UCSD-AML1 (cell line): Measurements from ENCODE around the gene SMG5.
A peak's percentile ranks its signal among the peaks of the same experiment; 100 is the strongest.
"Not testable (repeated sequence)": the region's sequence is repeated elsewhere in the genome, so short reads cannot be mapped to it uniquely, and the experiment has no call there.

ENCODE experiments used
- DNase-seq: peaks from one replicate; lab custom pipeline; 2025; ENCODE audit not compliant: unreplicated experiment; lab: John Stamatoyannopoulos, UW

SMG5 gene, protein sequence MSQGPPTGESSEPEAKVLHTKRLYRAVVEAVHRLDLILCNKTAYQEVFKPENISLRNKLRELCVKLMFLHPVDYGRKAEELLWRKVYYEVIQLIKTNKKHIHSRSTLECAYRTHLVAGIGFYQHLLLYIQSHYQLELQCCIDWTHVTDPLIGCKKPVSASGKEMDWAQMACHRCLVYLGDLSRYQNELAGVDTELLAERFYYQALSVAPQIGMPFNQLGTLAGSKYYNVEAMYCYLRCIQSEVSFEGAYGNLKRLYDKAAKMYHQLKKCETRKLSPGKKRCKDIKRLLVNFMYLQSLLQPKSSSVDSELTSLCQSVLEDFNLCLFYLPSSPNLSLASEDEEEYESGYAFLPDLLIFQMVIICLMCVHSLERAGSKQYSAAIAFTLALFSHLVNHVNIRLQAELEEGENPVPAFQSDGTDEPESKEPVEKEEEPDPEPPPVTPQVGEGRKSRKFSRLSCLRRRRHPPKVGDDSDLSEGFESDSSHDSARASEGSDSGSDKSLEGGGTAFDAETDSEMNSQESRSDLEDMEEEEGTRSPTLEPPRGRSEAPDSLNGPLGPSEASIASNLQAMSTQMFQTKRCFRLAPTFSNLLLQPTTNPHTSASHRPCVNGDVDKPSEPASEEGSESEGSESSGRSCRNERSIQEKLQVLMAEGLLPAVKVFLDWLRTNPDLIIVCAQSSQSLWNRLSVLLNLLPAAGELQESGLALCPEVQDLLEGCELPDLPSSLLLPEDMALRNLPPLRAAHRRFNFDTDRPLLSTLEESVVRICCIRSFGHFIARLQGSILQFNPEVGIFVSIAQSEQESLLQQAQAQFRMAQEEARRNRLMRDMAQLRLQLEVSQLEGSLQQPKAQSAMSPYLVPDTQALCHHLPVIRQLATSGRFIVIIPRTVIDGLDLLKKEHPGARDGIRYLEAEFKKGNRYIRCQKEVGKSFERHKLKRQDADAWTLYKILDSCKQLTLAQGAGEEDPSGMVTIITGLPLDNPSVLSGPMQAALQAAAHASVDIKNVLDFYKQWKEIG

DNA sequence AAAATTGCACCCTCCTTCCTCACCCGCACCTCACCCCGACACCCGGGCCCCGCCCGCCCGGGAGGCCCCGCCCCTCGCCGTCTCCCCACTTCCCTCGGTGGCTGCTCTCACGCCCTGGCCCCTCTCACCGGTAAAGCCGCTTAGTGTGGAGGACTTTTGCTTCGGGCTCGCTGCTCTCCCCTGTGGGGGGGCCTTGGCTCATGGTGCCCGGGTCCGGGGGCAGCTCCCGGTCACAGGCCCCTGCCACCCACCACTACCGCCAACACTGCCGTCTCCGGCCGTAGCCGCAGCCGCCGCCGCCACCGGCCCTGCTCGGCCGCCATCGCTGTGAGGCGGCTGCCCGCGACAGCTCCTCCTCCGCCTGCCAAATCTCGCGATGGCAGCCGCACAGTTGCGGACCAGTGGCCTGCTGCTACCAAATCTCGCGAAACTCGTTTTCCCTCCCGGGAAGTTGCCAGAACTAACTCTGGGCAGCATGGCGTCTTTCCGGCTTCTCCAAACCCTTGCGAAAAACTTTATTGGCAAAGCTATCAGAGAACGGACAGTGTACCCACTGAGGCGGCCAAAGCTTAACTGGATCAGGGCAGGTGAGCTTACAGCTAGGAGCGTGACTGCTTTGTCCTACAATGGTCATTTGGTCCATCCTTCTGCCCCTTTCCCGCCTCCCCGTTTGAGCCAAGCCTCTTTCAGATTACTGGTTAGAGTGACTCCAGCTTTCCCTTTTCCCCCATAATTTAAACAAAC, at the start of gene SMG5:
SMG5 (minus strand) TSS at position 347 of the 744 bp plus-strand sequence; CDS start at position 202, 145 bp downstream.
- DNase-seq: peak; percentile 94

DNA sequence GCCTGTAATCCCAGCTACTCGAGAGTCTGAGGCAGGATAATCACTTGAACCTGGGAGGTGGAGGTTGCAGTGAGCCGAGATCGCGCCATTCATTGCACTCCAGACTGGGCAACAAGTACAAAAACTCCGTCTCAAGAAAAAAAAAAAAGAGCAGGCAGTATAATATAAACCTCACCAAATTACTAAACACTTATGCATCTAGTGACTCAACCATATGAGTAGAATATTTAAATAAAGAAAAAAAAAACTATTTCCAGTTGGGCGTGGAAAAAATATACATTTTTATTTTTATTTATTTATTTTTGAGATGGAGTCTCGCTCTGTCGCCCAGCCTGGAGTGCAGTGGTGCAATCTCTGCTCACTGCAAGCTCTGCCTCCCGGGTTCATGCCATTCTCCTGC, 40.6 kb upstream of the SMG5 start:
- DNase-seq: not testable (repeated sequence)

DNA sequence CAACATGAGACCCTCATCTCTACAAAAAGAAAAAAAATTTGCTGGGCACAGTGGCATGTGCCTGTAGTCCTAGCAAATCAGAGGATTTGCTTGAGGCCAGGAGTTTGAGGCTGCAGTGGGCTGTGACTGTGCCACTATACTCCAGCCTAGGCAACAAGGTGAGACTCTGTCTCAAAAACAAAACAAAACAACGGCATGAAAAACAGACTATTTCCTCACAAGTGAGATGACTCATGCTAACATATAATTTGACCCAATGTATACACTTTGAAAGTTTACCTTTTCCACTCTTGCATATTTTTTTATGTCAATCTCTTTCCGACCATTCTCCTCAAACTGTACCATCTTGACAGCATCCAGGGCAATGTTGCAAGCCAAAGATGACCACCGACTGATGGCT, 37.9 kb upstream of the SMG5 start:
- no peak for DNase-seq

DNA sequence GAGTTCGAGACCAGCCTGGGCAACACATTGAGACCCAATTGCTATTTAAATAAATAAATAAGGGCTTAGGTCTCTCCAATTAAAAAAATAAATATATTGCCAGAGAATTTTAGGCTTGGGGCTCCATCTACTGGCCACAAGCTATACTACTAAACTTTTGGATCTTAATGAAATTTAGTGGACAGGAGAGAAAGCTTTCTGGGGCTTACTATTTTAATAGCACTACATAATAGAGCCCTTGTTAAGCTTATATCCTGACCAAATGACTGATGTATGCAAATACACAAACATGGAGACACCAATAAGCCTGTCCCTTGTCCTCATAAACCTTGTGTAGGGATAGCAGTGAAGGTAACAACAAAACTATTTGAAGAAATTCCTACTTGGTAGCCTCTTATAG, 37.0 kb upstream of the SMG5 start:
- DNase-seq: no peak

DNA sequence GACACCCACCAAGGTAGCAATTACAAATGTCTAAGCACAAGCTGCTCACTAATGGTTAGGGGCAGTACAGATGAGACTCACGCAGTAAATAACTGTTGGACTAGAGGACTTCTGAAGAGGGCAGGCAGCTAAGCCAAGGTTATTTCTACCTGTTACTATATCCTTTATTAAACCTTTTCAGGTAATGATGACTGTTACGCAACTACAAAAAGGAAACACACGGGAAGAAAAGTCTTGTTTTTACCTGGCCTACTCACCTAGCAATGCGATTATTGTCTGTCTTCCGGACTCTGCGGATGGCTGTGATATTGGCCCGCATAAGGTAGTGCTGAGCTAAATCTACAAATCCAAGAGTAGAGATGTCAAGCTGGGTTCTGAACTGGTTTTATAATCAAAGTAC, 34.3 kb upstream of the SMG5 start:
- DNase-seq: no peak

DNA sequence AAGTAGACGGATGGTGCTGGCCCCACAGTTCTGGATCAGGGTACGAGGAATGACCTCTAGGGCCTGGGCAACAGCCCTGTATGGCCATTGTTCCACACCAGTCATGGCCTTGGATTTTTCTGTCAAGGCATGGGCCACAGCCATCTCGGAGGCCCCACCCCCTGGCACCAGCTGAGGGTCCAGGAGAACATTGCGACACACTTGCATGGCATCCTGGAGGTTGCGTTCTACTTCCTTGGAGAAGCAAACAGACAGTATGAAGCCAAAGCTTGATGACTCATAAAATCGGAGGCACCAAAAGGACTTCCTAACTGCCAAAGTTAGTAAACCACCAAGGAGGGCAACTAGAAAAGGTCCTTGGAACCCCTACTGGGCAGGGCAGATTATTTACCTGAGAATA, 28.3 kb upstream of the SMG5 start:
- no peak for DNase-seq

DNA sequence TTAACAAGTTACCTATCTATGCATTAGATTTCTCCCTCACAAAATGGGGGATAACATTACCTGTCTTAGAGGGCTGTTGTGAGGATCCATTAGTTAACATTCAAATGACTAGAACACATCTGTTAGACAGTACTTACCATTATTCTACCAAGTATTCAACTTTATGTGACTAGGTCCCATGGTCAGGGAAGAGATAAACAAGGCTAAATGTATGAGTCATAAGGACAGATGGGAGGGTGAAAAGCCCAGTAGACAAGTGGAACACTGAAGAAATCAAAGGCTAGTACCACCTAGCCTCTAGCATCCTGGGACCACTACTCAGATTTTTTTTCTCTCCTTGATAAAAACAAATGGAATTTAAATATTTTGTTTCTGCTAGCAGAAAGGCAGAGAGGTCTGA, 25.5 kb upstream of the SMG5 start:
- no peak for DNase-seq

DNA sequence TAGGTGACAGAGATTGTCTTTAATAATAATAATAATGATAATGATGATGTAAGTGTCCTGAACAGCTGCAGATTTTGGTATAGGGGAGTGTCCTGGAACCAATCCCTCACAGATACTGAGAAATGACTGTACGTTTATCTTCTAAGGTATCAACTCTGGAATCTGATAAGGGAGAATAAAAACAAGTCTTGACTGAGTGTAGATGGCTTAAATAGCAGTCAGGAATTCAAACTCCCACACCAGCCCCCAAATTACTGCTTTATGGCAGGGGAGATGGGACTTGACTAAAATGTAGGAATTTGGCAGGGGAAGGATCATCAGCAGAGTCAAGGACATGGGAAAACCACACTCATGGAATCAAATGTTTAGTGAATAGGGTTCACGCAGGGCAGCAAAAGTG, 22.6 kb upstream of the SMG5 start:
- no peak for DNase-seq

DNA sequence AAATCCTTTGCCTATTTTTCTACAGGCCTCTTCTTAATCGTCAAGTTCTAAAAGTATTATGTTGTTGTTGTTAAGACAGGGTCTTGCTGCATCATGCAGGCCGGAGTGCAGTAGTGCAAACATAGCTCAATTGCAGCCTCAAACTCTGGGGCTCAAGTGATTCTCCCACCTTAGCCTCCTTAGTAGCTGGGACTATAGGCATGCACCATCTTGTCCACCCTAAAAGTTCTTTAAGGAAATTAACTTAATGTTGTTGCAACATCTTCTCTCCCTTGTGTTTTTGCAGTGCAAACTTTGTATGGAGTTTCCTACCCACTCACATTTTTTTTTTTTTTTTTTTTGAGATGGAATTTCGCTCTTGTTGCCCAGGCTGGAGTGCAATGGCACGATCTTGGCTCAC, 20.6 kb upstream of the SMG5 start:
- DNase-seq: no peak

DNA sequence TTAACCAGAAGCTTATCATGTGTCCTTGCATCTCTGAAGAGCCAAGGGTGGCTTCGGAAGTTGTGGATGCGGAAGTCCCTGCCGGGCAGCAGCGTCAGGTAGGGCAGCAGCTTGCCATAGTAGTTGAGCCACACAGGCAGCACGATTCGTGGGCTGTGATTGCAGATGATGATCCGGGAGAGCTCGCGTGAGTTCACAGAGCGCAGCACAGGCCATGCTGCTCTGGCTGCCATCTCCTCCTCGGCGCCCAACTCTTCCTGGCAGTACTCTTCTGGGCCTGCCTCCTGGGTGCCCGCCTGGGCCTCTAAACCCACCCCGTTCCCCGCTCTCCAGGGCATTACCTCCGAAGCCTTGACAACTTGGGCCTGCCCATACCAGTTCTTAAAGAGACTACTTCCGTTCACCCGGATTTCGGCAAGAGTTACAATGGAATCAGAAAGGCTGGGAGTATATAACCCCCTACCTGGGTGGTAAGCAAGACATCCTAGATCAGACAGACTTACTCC, 16.3 kb upstream of the SMG5 start, which contains the start of gene VHLL:
VHLL (minus strand) TSS at position 456 of the 506 bp plus-strand sequence; CDS start at position 338, 118 bp downstream.
- no peak for DNase-seq

DNA sequence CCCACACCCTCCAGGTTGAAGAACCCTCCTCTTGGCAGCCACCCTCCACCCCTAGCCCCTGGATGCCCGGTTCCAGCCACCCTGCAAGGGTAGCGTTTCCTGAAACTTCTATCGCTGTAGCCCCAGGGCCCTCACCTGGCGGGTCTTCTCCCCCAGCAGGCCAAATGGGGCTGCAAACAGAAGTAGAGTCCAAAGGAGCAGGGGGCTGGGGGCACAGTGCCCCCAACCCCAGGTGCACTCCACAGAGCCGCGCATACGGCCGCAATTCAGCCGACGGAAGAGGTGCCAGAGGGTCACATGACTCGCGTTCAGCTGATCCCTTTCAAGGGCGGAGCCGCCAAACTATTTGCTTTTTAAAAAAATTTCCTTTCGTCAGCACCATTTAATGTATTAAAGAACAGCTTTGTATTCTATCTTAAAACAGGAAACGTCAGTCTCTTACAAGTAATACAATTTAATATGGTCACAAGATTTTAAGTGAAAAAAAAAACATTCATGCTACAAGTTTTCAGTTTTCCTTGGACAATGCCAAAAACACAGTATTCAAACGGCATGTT, 12.8 kb upstream of the SMG5 start, which contains the start of gene GLMP:
GLMP (minus strand) TSS at position 289 of the 557 bp plus-strand sequence; CDS start at position 255, 34 bp downstream.
- peak; percentile 46 for DNase-seq

DNA sequence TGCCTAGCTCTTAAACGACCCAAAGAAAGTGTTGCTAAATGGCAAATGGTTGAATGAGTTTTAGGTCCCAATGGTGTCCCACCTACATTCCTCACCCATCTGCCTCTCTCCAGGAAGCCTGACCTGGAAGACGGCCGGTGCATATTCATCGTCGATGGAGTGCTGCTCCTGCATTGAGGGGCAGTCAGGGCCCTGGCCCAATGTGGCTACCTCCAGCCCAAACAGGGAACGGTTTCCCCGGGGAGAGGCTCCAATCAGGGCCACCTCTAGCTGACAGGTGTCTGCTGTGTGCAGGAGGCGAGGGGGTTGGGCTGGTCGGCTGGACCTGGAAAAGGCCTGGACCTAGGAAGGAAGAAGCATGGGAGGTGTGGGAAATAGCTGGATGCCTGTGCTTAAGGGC, 11.3 kb upstream of the SMG5 start:
- no peak for DNase-seq

DNA sequence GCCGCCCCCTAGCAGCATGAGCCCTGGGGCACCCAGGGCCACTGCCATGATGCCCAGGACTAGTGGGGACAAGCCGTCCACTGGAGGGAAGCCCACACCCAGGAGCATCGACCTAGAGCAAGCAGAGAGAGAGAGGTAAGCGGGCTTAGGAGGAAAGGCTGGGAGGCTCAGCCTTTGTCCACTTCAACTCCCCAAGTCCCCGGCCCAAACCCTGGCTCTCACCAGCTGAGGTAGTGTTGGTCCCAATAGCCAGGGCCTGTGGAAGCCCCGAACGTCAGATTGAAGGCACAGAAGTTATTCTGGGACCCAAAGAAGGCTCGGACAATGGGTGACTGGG, 10.4 kb upstream of the SMG5 start:
- no peak for DNase-seq

DNA sequence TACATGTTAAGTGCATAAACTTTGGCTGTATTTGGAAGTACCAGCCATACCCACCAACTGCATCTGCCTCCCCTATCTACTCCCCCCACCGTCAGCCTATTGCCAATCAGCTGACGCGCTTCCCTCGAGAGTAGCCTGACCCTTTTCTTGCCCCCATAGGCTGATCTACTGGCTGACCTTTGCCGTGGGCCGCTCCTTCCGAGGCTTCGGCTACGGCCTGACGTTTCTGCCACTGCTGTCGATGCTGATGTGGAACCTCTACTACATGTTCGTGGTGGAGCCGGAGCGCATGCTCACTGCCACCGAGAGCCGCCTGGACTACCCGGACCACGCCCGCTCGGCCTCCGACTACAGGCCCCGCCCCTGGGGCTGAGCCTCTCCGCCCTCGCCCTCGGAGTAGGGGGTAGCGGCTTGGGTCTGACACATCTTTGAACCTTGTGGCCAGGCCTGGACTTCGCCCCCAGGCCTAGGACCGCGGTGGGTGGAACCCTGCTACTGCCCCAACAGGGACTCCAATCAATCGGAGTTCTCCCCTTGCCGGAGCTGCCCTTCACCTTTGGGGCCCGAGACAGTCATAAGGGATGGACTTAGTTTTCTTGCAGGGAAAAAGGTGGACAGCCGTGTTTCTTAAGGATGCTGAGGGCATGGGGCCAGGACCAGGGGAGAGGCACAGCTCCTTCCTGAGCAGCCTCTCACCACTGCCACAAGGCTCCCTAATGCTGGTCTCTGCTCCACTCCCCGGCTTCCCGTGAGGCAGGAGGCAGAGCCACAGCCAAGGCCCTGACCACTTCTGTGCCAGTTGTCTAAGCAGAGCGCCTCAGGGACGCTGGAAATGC, 8.8 kb upstream of the SMG5 start:
- DNase-seq: no peak

DNA sequence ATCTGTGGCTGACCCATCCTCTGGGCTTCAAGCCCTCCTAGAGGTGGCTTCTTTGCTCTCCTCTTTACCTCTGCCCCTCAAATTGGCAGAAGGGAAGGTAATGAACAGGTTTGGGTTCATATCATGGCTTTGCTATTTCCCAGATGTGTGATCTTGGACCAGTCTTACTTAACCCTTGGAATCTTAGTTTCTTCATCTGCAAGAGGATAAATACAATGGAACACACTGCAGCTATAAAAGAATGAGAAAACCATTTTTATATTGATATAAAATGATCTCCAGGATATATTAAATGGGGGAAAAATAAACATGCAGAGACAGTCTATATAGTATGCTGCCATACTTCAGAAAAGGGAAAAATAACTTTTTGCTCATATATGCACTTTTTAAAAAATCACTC, 7.2 kb upstream of the SMG5 start:
- no peak for DNase-seq

DNA sequence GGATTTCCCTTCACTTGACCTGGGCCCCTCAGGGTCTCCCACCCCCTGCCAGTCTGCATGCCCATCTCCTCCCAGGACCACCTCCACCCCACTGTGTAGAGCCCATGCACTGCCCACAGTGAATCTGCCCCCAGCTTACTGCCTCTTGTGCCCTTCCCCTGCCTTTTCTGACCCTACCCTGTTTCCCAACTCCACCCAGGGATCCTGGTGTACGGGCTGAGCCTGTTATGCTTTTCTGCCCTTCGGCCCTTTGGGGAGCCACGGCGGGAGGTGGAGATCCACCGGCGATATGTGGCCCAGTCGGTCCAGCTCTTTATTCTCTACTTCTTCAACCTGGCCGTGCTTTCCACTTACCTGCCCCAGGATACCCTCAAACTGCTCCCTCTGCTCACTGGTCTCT, 3.4 kb upstream of the SMG5 start:
- DNase-seq: no peak

DNA sequence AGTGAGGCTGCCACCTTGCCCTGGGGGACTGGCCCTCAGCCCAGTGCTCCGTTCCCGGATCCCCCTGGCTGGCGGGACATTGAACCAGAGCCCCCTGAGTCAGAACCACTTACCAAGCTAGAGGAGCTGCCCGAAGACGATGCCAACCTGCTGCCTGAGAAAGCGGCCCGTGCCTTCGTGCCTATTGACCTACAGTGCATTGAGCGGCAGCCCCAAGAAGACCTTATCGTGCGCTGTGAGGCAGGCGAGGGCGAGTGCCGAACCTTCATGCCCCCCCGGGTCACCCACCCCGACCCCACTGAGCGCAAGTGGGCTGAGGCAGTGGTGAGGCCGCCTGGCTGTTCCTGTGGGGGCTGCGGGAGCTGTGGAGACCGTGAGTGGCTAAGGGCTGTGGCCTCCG, 2.8 kb upstream of the SMG5 start:
- DNase-seq: no peak

DNA sequence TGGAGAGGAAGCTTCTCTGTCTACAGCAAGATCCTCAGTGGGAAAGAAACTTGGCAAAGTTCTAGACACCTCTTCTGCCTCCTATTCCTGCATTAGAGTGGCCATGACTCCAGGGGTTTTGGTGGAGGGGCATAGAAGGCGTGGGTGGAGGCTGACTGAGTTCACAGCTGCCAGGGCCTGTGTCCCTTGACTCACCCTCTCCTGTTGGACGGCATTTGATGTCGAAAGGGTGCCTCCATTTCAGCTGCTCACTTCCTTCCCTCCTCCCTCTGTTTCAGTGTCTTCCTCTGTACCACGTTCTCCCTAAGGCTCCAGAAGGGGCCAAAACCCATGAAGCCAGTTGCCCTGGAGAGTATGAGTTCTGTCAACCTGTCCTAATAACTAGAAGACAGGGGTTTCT, 2.1 kb upstream of the SMG5 start:
- no peak for DNase-seq

DNA sequence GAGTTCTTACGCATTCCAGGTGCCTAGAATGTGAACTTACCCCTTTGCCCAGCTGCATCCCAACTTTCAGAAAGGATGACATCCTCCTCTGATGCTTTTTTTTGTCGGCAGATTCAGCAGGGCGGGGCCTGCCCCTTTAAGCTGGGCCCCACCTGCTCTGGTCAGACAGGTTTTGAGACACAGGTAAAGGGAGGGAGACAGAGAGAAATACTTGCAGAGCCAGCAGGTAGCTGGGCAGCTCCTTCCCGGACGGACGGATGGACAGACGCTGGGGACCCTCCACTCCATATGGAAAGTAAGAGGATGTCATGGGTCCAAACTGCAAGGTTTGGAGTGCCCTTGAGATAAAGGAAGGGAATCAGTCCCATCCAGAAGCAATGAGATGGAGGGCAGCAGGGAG, 1.5 kb upstream of the SMG5 start, which contains the start of gene TMEM79:
TMEM79 (plus strand) TSS at position 214 of the 400 bp plus-strand sequence. CDS start 902 bp downstream, outside the sequence.
- no peak for DNase-seq

DNA sequence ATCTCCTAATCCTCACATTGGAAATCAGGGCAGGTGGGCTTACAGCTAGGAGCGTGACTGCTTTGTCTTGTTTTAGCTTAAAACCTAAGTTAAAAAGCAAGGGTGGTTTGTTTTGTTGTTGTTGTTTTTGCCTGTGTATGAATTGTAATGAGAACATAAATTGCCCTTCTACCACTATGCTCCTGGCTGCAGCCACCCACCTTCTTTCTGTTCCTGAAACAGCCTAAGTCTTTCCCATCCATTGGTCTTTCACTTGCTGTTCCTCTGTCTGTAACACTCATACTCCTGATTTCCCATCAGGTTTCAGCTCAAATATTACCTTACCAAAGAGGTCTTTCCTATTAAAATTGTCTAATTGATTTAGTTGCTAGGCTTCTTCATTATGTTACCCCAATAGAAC, 896 bp upstream of the SMG5 start:
- DNase-seq: no peak
